ENCODE results near the gene IQCC. TPM values are rescaled to one million over a fixed set of nuclear protein-coding genes. Genes with fewer than 3 reads are reported as not detected.

The IQCC gene
- total RNA-seq, 1 donor from 2014 or later: 0.71 TPM

DNA sequence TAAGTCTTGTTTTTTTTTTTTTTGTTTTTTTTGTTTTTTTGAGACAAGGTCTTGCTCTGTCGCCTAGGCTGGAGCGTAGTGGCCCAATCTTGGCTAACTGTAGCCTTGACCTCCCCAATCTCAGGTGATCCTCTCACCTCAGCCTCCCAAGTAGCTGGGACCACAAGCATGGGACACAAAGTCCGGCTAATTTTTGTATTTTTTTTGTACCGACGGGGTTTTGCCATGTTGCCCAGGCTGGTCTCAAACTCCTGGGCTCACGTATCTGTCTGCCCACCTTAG, 51.7 kb downstream of the IQCC start:
- no peak for DNase-seq

More for the DNA sequence above, 51.7 kb downstream of the IQCC start:
- intact Hi-C loops (cut with micrococcal nuclease): no loop called here
- Histone ChIP-seq H3K27me3 (ENCODE audit: low read depth) (no peaks in the 10 kb centered on the region), H3K27ac (replicated peaks) (no peak overlapping the region), H3K9me3 (replicated peaks) (no peaks in the 10 kb centered on the region), H3K36me3 (no peaks in the 10 kb centered on the region), H3K4me1 (peaks cover 10% of the 10 kb centered on the region), H3K4me3 (no peak overlapping the region)
- TF ChIP-seq, protein P1, sequence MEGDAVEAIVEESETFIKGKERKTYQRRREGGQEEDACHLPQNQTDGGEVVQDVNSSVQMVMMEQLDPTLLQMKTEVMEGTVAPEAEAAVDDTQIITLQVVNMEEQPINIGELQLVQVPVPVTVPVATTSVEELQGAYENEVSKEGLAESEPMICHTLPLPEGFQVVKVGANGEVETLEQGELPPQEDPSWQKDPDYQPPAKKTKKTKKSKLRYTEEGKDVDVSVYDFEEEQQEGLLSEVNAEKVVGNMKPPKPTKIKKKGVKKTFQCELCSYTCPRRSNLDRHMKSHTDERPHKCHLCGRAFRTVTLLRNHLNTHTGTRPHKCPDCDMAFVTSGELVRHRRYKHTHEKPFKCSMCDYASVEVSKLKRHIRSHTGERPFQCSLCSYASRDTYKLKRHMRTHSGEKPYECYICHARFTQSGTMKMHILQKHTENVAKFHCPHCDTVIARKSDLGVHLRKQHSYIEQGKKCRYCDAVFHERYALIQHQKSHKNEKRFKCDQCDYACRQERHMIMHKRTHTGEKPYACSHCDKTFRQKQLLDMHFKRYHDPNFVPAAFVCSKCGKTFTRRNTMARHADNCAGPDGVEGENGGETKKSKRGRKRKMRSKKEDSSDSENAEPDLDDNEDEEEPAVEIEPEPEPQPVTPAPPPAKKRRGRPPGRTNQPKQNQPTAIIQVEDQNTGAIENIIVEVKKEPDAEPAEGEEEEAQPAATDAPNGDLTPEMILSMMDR (IDR thresholded peaks at IDR 0.05; ENCODE audit: borderline replicate concordance): no peak

Other genes starting within 250 kb of the IQCC start
- 58.2 TPM for gene KHDRBS1, start 191.8 kb upstream of the IQCC start, total RNA-seq
- gene TMEM39B, start 132.7 kb upstream of the IQCC start, total RNA-seq: 5.8 TPM
- gene KPNA6, start 97.6 kb upstream of the IQCC start, total RNA-seq: 75.9 TPM
- 17.2 TPM for gene TXLNA, start 26.0 kb upstream of the IQCC start, total RNA-seq
- 16.7 TPM for gene CCDC28B, start 5.1 kb upstream of the IQCC start, total RNA-seq
- gene DCDC2B, start 3.4 kb downstream of the IQCC start, total RNA-seq: not detected
- 10.9 TPM for gene TMEM234, start 16.7 kb downstream of the IQCC start, total RNA-seq
- gene EIF3I, start 16.7 kb downstream of the IQCC start, total RNA-seq: 91.1 TPM
- gene FAM167B, start 41.6 kb downstream of the IQCC start, total RNA-seq: 7.9 TPM
- 0.63 TPM for gene LCK, start 45.6 kb downstream of the IQCC start, total RNA-seq
- 40.4 TPM for gene HDAC1, start 86.4 kb downstream of the IQCC start, total RNA-seq
- 10.0 TPM for gene MARCKSL1, start 130.6 kb downstream of the IQCC start, total RNA-seq
- gene FAM229A, start 156.8 kb downstream of the IQCC start, total RNA-seq: 2.1 TPM
- 2.1 TPM for gene TSSK3, start 156.9 kb downstream of the IQCC start, total RNA-seq
- 44.9 TPM for gene BSDC1, start 188.8 kb downstream of the IQCC start, total RNA-seq

All from left ventricle myocardium inferior (tissue), 1 donor.